Smooth muscle cell (in vitro differentiated cells): ENCODE measurements around the gene SPON2. TPM values are rescaled to one million over a fixed set of nuclear protein-coding genes. Genes with fewer than 3 reads are reported as not detected.

Experiments
- DNase-seq: peaks from one replicate; lab custom pipeline; 2025; ENCODE audit not compliant: unreplicated experiment; lab: John Stamatoyannopoulos, UW
- H2AFZ ChIP-seq: fragments of 200-600 bp; sonication (generic); 2 replicates; pipeline ENCODE4 v1.6.0; 2016; ENCODE audit warnings: antibody characterized with exemption, low read depth, mild to moderate bottlenecking
- H3F3A ChIP-seq: fragments of 200-600 bp; sonication (generic); 2 replicates; pipeline ENCODE4 v1.6.0; 2017; ENCODE audit warnings: antibody characterized with exemption, low read depth
- H3K27ac ChIP-seq: fragments of 200-600 bp; sonication (generic); 2 replicates; pipeline ENCODE4 v1.5.1; 2016; ENCODE audit warnings: low read depth, mild to moderate bottlenecking
- H3K27me3 ChIP-seq: fragments of 200-600 bp; sonication (generic); 2 replicates; pipeline ENCODE4 v1.6.1; 2016; ENCODE audit warnings: low read depth, mild to moderate bottlenecking
- H3K36me3 ChIP-seq: fragments of 200-600 bp; sonication (generic); 2 replicates; pipeline ENCODE4 v1.5.1; 2016; ENCODE audit warnings: low read depth
- H3K4me1 ChIP-seq: fragments of 200-600 bp; sonication (generic); 2 replicates; pipeline ENCODE4 v1.5.1; 2016; ENCODE audit warnings: low read depth
- H3K4me2 ChIP-seq: fragments of 200-600 bp; sonication (generic); 2 replicates; pipeline ENCODE4 v1.6.0; 2016; ENCODE audit warnings: mild to moderate bottlenecking
- H3K4me3 ChIP-seq: fragments of 200-600 bp; sonication (generic); 2 replicates; pipeline ENCODE4 v1.5.1; 2016; ENCODE audit warnings: mild to moderate bottlenecking
- H3K79me2 ChIP-seq: fragments of 200-600 bp; sonication (generic); 2 replicates; pipeline ENCODE4 v1.6.0; 2016; ENCODE audit warnings: low read depth, mild to moderate bottlenecking
- H3K9ac ChIP-seq: fragments of 200-600 bp; sonication (generic); 2 replicates; pipeline ENCODE4 v1.6.0; 2016; ENCODE audit warnings: low read depth
- H3K9me3 ChIP-seq: fragments of 200-600 bp; sonication (generic); replicated peaks from 2 replicates; pipeline ENCODE4 v1.5.1; 2016; ENCODE audit warnings: low read depth
- H4K20me1 ChIP-seq: fragments of 200-600 bp; sonication (generic); 2 replicates; pipeline ENCODE4 v1.6.0; 2016; ENCODE audit warnings: low read depth
- WGBS: methylation state at CpG from one replicate; pipeline ENCODE4 v1.1.7; 2016; ENCODE audit warnings: low lambda C conversion rate; 5-methylcytosine and 5-hydroxymethylcytosine counted together
- polyA plus RNA-seq: library from polyadenylated mRNA; unstranded; fragments of >200 nt; fragmentation: Nextera tagmentation; extraction: Ambion mirVana; gene quantifications from 2 replicates; pipeline ENCODE4 v1.2.1, GENCODE V29; 2016
- total RNA-seq: library from RNA; depleted of rRNA; stranded (reverse); fragments of >200 nt; gene quantifications from 2 replicates; pipeline ENCODE4 v1.2.3, GENCODE V29; 2014
- TF ChIP-seq, protein P1 (sequence below): fragments of 200-600 bp; sonication (generic); IDR thresholded peaks from 2 replicates; pipeline ENCODE4 v1.5.1; 2017; ENCODE audit warnings: borderline replicate concordance, mild to moderate bottlenecking, antibody characterized with exemption; ENCODE audit not compliant: insufficient read depth, poor library complexity, severe bottlenecking

Gene SPON2
- total and polyA plus RNA-seq, 2 experiments from 2014 or later, result 171 to 427 TPM

DNA sequence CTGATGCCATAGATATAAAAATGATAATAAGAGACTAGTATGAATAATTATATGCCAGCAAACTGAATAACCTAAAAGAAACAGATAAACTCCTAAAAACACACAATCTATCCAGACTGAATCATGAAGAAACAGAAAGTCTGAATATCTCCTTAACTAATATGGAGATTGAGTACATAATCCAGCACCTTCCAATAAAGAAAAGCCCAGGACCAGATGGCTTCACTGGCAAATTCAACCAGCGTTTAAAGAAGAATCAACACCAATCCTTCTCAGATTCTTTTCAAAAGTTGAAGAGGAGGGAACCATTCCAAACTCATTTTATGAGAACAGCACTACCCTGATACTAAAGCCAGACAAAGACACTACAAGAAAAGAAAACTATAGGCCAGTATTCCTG lies 32.5 kb downstream of the SPON2 start:
- TF ChIP-seq, protein P1, sequence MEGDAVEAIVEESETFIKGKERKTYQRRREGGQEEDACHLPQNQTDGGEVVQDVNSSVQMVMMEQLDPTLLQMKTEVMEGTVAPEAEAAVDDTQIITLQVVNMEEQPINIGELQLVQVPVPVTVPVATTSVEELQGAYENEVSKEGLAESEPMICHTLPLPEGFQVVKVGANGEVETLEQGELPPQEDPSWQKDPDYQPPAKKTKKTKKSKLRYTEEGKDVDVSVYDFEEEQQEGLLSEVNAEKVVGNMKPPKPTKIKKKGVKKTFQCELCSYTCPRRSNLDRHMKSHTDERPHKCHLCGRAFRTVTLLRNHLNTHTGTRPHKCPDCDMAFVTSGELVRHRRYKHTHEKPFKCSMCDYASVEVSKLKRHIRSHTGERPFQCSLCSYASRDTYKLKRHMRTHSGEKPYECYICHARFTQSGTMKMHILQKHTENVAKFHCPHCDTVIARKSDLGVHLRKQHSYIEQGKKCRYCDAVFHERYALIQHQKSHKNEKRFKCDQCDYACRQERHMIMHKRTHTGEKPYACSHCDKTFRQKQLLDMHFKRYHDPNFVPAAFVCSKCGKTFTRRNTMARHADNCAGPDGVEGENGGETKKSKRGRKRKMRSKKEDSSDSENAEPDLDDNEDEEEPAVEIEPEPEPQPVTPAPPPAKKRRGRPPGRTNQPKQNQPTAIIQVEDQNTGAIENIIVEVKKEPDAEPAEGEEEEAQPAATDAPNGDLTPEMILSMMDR, result no peak
- Histone ChIP-seq H3K4me3 (no peak overlapping the region), H3K4me1 (no peaks in the 10 kb centered on the region), H2AFZ (no peak overlapping the region), H3K9ac (no peak overlapping the region), H3K36me3 (no peaks in the 10 kb centered on the region), H4K20me1 (no peaks in the 10 kb centered on the region), H3K9me3 (no peaks in the 10 kb centered on the region), H3K27me3 (peaks cover 20% of the 10 kb centered on the region), H3K79me2 (no peaks in the 10 kb centered on the region), H3F3A (no peaks in the 10 kb centered on the region), H3K27ac (no peak overlapping the region), H3K4me2 (no peak overlapping the region)
- WGBS, result 84% methylated on average over 1 of the region's 1 CpG
- no peak for DNase-seq

DNA sequence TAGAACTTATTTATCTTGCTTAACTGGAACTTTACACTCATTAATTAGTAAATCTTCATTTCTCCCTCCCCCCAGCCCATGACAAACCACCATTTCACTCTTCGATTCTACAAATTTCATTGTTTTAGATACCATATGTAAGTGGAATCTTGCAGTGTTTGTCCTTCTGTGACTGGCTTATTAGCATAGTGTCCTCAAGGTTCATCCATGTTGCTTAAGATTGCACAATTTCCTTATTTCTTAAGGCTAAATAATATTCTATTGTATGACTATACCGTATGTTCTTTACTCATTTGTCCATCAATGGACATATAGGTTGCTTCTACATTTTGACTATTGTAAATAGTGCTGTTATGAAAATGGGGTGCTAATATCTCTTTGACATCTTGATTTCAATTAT lies 34.5 kb downstream of the SPON2 start:
- no peak for DNase-seq
- Histone ChIP-seq H3K4me2 (no peak overlapping the region), H3K27ac (no peak overlapping the region), H3K9me3 (no peaks in the 10 kb centered on the region), H3K79me2 (no peaks in the 10 kb centered on the region), H3F3A (no peaks in the 10 kb centered on the region), H2AFZ (no peak overlapping the region), H3K4me3 (no peak overlapping the region), H3K36me3 (no peaks in the 10 kb centered on the region), H3K27me3 (peaks cover 20% of the 10 kb centered on the region), H4K20me1 (no peaks in the 10 kb centered on the region), H3K9ac (no peak overlapping the region), H3K4me1 (no peaks in the 10 kb centered on the region)
- WGBS, result 85% methylated on average over 2 of the region's 2 CpGs
- TF ChIP-seq, protein P1, result no peak

- Histone ChIP-seq H2AFZ (no peak overlapping the region), H3K9ac (no peak overlapping the region), H3F3A (no peaks in the 10 kb centered on the region), H3K4me3 (no peak overlapping the region), H3K79me2 (no peaks in the 10 kb centered on the region), H3K27ac (no peak overlapping the region), H3K27me3 (peaks cover 17% of the 10 kb centered on the region), H3K4me1 (no peaks in the 10 kb centered on the region), H3K9me3 (no peaks in the 10 kb centered on the region), H3K36me3 (no peaks in the 10 kb centered on the region), H4K20me1 (no peaks in the 10 kb centered on the region), H3K4me2 (no peak overlapping the region)
- TF ChIP-seq, protein P1, result no peak
- no peak for DNase-seq
- 89% methylated on average over 8 of the region's 8 CpGs for WGBS
These were observed 35.2 kb downstream of the SPON2 start for GRCh38 chr4:1137063-1137776.

- 60% methylated on average over 4 of the region's 4 CpGs for WGBS
- no peaks in the 10 kb centered on the region for H3K36me3 ChIP-seq
- H3K27ac ChIP-seq, result no peak overlapping the region
- no peaks in the 10 kb centered on the region for H3F3A ChIP-seq
- H4K20me1 ChIP-seq, result no peaks in the 10 kb centered on the region
- no peak overlapping the region for H3K4me3 ChIP-seq
- no peak overlapping the region for H3K9ac ChIP-seq
- H3K27me3 ChIP-seq, result peaks cover 15% of the 10 kb centered on the region
- no peaks in the 10 kb centered on the region for H3K4me1 ChIP-seq
- TF ChIP-seq, protein P1, result no peak
- H3K4me2 ChIP-seq, result no peak overlapping the region
- no peaks in the 10 kb centered on the region for H3K79me2 ChIP-seq
- H3K9me3 ChIP-seq, result no peaks in the 10 kb centered on the region
- no peak for DNase-seq
- H2AFZ ChIP-seq, result no peak overlapping the region
These were observed 36.3 kb downstream of the SPON2 start for GRCh38 chr4:1136048-1136447.
